HEK293T (cell line): ENCODE results near the gene NFS1.
"Not testable (repeated sequence)": the region's sequence is repeated elsewhere in the genome, so short reads cannot be mapped to it uniquely, and the experiment has no call there.

Source experiments
- CTCF ChIA-PET: fragments of 350-600 bp; formaldehyde crosslinking; extraction: SDS; loops from one replicate; lab custom pipeline; 2021; ENCODE audit warnings: antibody characterized with exemption, inconsistent platforms; lab: Yijun Ruan, JAX
- POLR2A ChIA-PET: fragments of 350-600 bp; formaldehyde crosslinking; extraction: SDS; loops from one replicate; lab custom pipeline; 2020; ENCODE audit warnings: antibody characterized with exemption, inconsistent platforms; lab: Yijun Ruan, JAX
- DNase-seq: peaks from one replicate; pipeline ENCODE4 v3.0.0; 2012; ENCODE audit warnings: mixed read lengths; ENCODE audit errors: extremely low spot score
- ARNT ChIP-seq: fragments of 450-650 bp; IDR thresholded peaks from 2 replicates; pipeline ENCODE4 v1.6.1; 2017; ENCODE audit warnings: mild to moderate bottlenecking
- BHLHE40 ChIP-seq: fragments of 450-650 bp; IDR thresholded peaks from 2 replicates; pipeline ENCODE4 v1.6.1; 2016; ENCODE audit warnings: mild to moderate bottlenecking, moderate library complexity, borderline replicate concordance
- CTBP1 ChIP-seq: fragments of 450-650 bp; IDR thresholded peaks from 2 replicates; pipeline ENCODE4 v1.6.1; 2016; ENCODE audit warnings: borderline replicate concordance
- ELF4 ChIP-seq: fragments of 450-650 bp; IDR thresholded peaks from 2 replicates; pipeline ENCODE4 v1.6.1; 2017; ENCODE audit warnings: antibody characterized with exemption
- FOXA1 ChIP-seq: fragments of 450-650 bp; IDR thresholded peaks from 2 replicates; pipeline ENCODE4 v1.6.1; 2016; ENCODE audit warnings: mild to moderate bottlenecking
- FOXK2 ChIP-seq: fragments of 450-650 bp; IDR thresholded peaks from 2 replicates; pipeline ENCODE4 v1.6.1; 2016; ENCODE audit warnings: mild to moderate bottlenecking
- FOXM1 ChIP-seq: fragments of 450-650 bp; IDR thresholded peaks from 2 replicates; pipeline ENCODE4 v1.6.1; 2017; ENCODE audit warnings: mild to moderate bottlenecking, borderline replicate concordance
- HDGF ChIP-seq: fragments of 450-650 bp; IDR thresholded peaks from 2 replicates; pipeline ENCODE4 v1.6.1; 2017; ENCODE audit warnings: antibody characterized with exemption, borderline replicate concordance
- L3MBTL2 ChIP-seq: fragments of 450-650 bp; conservative IDR thresholded peaks from 2 replicates; pipeline ENCODE4 v1.6.1; 2016; ENCODE audit warnings: mild to moderate bottlenecking
- LEF1 ChIP-seq: fragments of 450-650 bp; IDR thresholded peaks from 2 replicates; pipeline ENCODE4 v1.6.1; 2017; ENCODE audit warnings: mild to moderate bottlenecking, borderline replicate concordance
- NFRKB ChIP-seq: fragments of 450-650 bp; IDR thresholded peaks from 2 replicates; pipeline ENCODE4 v1.6.1; 2016; ENCODE audit warnings: mild to moderate bottlenecking, moderate library complexity
- PKNOX1 ChIP-seq: fragments of 450-650 bp; IDR thresholded peaks from 2 replicates; pipeline ENCODE4 v1.6.1; 2016
- SP1 ChIP-seq: fragments of 450-650 bp; IDR thresholded peaks from 2 replicates; pipeline ENCODE4 v1.6.1; 2017
- SUZ12 ChIP-seq: fragments of 450-650 bp; IDR thresholded peaks from 2 replicates; pipeline ENCODE4 v1.6.1; 2016; ENCODE audit warnings: mild to moderate bottlenecking
- TARDBP ChIP-seq: fragments of 450-650 bp; IDR thresholded peaks from 2 replicates; pipeline ENCODE4 v1.6.1; 2016
- ZNF384 ChIP-seq: fragments of 450-650 bp; IDR thresholded peaks from 2 replicates; pipeline ENCODE4 v1.6.1; 2016

The NFS1 gene

GRCh38 chr20:35716330-35716729 is 17.2 kb upstream of the NFS1 start:
- no peak for DNase-seq
- CTCF ChIA-PET = interaction anchor here (0.5 kb wide), 1 partner anchor 176 kb away, joined by 9 read pairs; no protein-coding TSS in a partner anchor
- POLR2A ChIA-PET = interaction anchor here (1.0 to 1.3 kb wide), 2 partner anchors 17 to 26 kb away, joined by 3 read pairs; partner anchors contain the start of genes NFS1, RBM39 and ROMO1
- no peak for TF ChIP-seq SP1
- no peak for TF ChIP-seq BHLHE40
- TF ChIP-seq FOXM1 = no peak
- no peak for TF ChIP-seq L3MBTL2

GRCh38 chr20:35715652-35716051 is 16.5 kb upstream of the NFS1 start:
- no peak for TF ChIP-seq SP1
- TF ChIP-seq TARDBP = no peak
- TF ChIP-seq FOXM1 = no peak
- no peak for TF ChIP-seq ZNF384
- no peak for TF ChIP-seq FOXA1
- no peak for TF ChIP-seq CTBP1
- TF ChIP-seq SUZ12 = no peak
- ChIA-PET POLR2A (interaction anchor here (1.0 to 1.3 kb wide), 2 partner anchors 16 to 26 kb away, joined by 3 read pairs; partner anchors contain the start of genes NFS1, RBM39 and ROMO1), CTCF (no interaction called here)
- DNase-seq = no peak

- POLR2A ChIA-PET = interaction anchor here (0.7 kb wide), 1 partner anchor 28 kb away, joined by 3 read pairs; the partner anchor contains the start of gene RBM39
- CTCF ChIA-PET = no interaction called here
- no peak for DNase-seq
- TF ChIP-seq ZNF384 = no peak
- TF ChIP-seq FOXM1 = no peak
- no peak for TF ChIP-seq LEF1
- TF ChIP-seq SP1 = no peak
- TF ChIP-seq ARNT = no peak
- no peak for TF ChIP-seq TARDBP
- TF ChIP-seq CTBP1 = no peak
- no peak for TF ChIP-seq PKNOX1
- no peak for TF ChIP-seq SUZ12
- TF ChIP-seq HDGF = no peak
- no peak for TF ChIP-seq FOXA1
- TF ChIP-seq NFRKB = no peak
- no peak for TF ChIP-seq L3MBTL2
- no peak for TF ChIP-seq FOXK2
- no peak for TF ChIP-seq ELF4
- no peak for TF ChIP-seq BHLHE40
Observed at GRCh38 chr20:35714127-35714526, 15.0 kb upstream of the NFS1 start.

GRCh38 chr20:35713120-35713519 is 14.0 kb upstream of the NFS1 start:
- CTCF ChIA-PET, DNase-seq: not testable (repeated sequence)
- POLR2A ChIA-PET = interaction anchor here (1.3 kb wide), 1 partner anchor 29 kb away, joined by 3 read pairs; the partner anchor contains the start of gene RBM39

GRCh38 chr20:35711588-35712209 is 12.5 kb upstream of the NFS1 start:
- ChIA-PET POLR2A (no interaction called here), CTCF (no interaction called here)
- DNase-seq = no peak

GRCh38 chr20:35710884-35711587 is 11.9 kb upstream of the NFS1 start:
- TF ChIP-seq ELF4 = no peak
- TF ChIP-seq ZNF384 = no peak
- no peak for TF ChIP-seq FOXK2
- TF ChIP-seq PKNOX1 = no peak
- no peak for TF ChIP-seq ARNT
- no peak for TF ChIP-seq CTBP1
- no peak for TF ChIP-seq FOXA1
- no peak for TF ChIP-seq HDGF
- TF ChIP-seq L3MBTL2 = no peak
- no peak for TF ChIP-seq NFRKB
- no peak for TF ChIP-seq SUZ12
- TF ChIP-seq SP1 = no peak
- TF ChIP-seq LEF1 = no peak
- TF ChIP-seq BHLHE40 = no peak
- TF ChIP-seq TARDBP = no peak
- no peak for TF ChIP-seq FOXM1
- CTCF ChIA-PET = interaction anchor here (0.6 kb wide), 2 partner anchors 11 to 282 kb away, joined by 3 read pairs; partner anchors contain the start of gene ROMO1
- POLR2A ChIA-PET = interaction anchor here (1.0 kb wide), 1 partner anchor 31 kb away, joined by 6 read pairs; the partner anchor contains the start of gene RBM39

More at GRCh38 chr20:35711588-35712209, 12.5 kb upstream of the NFS1 start:
- no peak for TF ChIP-seq SUZ12
- no peak for TF ChIP-seq PKNOX1

More at GRCh38 chr20:35710884-35711587, 11.9 kb upstream of the NFS1 start:
- DNase-seq = no peak
